Neural cell (in vitro differentiated cells): ENCODE measurements around the gene CACNA1S.

Source experiments
- CTCF ChIP-seq: fragments of 450-650 bp; IDR thresholded peaks from 2 replicates; pipeline ENCODE4 v1.5.1; 2014; ENCODE audit warnings: antibody characterized with exemption, mild to moderate bottlenecking, moderate library complexity; ENCODE audit not compliant: poor library complexity, severe bottlenecking
- EZH2 ChIP-seq: fragments of 200-600, 300-800 bp; shearing (Covaris generic), sonication (generic); IDR thresholded peaks from 2 replicates; pipeline ENCODE4 v1.6.1; 2014; ENCODE audit warnings: antibody characterized with exemption, low read length, borderline replicate concordance, mild to moderate bottlenecking; ENCODE audit not compliant: insufficient read depth, poor library complexity, severe bottlenecking
- MXI1 ChIP-seq: fragments of 450-650 bp; conservative IDR thresholded peaks from 2 replicates; pipeline ENCODE4 v1.6.1; 2014; ENCODE audit warnings: antibody characterized with exemption, mild to moderate bottlenecking; ENCODE audit not compliant: poor library complexity, severe bottlenecking
- POLR2AphosphoS5 ChIP-seq: IDR thresholded peaks from 2 replicates; pipeline ENCODE4 v1.6.1; 2012
- RAD21 ChIP-seq: fragments of 450-650 bp; conservative IDR thresholded peaks from 2 replicates; pipeline ENCODE4 v1.6.1; 2014; ENCODE audit warnings: antibody characterized with exemption, mild to moderate bottlenecking, moderate library complexity
- SMC3 ChIP-seq: fragments of 450-650 bp; conservative IDR thresholded peaks from 2 replicates; pipeline ENCODE4 v1.6.1; 2014; ENCODE audit warnings: antibody characterized with exemption, mild to moderate bottlenecking, moderate library complexity; ENCODE audit not compliant: poor library complexity
- TAF1 ChIP-seq: IDR thresholded peaks from 2 replicates; pipeline ENCODE4 v1.6.1; 2012; ENCODE audit warnings: low read depth

- TF ChIP-seq SMC3 (no peak), CTCF (no peak), TAF1 (no peak), RAD21 (no peak), MXI1 (no peak), POLR2AphosphoS5 (no peak), EZH2 (no peak)
These were observed 28.5 kb downstream of the CACNA1S start for GRCh38 chr1:201083741-201084140.
